Erythroblast (primary cell): ENCODE data around the gene HTN3.

ENCODE experiments used
- GATA1 ChIP-seq: IDR thresholded peaks from 2 replicates; pipeline ENCODE4 v1.6.1; 2011; ENCODE audit warnings: low read depth, mild to moderate bottlenecking, control low read depth, low read length, moderate library complexity
- POLR2A ChIP-seq: IDR thresholded peaks from 2 replicates; pipeline ENCODE4 v1.6.1; 2011; ENCODE audit warnings: mild to moderate bottlenecking, low read length

DNA sequence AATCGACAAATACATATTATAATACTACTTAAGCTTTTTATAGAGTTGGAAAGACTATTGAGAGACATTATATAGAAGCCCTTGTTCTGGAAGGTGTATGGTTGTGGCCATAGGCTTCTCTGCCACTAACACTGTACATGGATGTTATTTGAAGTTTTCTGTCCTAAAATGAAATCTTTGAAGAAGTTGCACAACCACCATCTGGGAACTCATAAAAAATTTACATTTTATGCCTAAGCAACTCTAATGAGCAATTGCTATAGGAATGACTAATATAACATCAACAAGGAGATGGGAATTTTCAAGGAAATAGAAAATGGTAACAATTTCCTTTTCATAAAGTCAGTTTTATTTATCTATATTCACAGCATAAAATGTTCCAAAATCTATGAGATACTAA, 29.4 kb downstream of the HTN3 start:
- TF ChIP-seq POLR2A = no peak
- TF ChIP-seq GATA1 = no peak
